Endothelial cell of hepatic sinusoid (primary cell): ENCODE results near the gene KDM2A.

ENCODE experiments used
- in situ Hi-C: cut with HindIII; loops from 2 replicates; pipeline ENCODE4 v1.10.0; 2017; ENCODE audit warnings: low sequenced_read_pairs

The KDM2A gene

DNA sequence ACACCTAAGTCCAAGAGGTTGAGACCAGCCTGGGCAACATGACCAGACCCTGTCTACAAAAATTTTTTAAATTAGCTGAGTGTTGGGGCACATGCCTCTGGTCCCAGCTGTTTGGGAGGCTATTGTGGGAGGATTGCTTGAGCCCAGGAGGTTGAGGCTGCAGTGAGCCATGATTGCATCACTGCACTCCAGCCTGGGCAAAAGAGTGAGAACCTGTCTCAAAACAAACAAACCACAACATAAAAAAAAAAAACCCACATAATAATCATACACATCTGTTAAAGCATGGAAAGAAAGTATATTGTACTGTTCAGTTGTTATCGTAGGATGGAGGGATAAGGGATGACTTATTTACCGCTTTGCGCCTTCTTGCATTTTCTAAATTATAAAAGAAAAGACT is 111.3 kb downstream of the KDM2A start:
- in situ Hi-C loops: loop anchor here (5.0 kb wide), 2 partner anchors 53 to 87 kb away; no protein-coding TSS in a partner anchor

DNA sequence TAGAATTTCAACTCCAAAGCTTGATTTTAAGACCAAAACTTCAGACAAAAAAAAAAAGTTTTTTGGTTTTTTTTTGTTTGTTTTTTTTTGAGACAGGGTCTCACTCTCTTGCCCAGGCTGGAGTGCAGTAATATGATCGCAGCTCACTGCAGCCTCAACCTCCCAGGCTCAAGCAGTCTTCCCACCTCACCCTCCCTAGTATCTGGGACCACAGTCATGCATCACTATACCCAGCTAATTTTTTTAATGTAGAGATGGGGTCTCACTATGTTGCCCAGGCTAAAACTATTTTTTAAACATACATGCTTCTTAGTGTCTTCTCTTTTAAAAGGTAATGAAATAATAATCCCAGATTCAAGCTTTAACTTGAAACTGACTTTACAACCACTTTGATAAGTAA is 111.8 kb downstream of the KDM2A start:
- in situ Hi-C loops: loop anchor here (5.0 kb wide), 2 partner anchors 54 to 86 kb away; no protein-coding TSS in a partner anchor

DNA sequence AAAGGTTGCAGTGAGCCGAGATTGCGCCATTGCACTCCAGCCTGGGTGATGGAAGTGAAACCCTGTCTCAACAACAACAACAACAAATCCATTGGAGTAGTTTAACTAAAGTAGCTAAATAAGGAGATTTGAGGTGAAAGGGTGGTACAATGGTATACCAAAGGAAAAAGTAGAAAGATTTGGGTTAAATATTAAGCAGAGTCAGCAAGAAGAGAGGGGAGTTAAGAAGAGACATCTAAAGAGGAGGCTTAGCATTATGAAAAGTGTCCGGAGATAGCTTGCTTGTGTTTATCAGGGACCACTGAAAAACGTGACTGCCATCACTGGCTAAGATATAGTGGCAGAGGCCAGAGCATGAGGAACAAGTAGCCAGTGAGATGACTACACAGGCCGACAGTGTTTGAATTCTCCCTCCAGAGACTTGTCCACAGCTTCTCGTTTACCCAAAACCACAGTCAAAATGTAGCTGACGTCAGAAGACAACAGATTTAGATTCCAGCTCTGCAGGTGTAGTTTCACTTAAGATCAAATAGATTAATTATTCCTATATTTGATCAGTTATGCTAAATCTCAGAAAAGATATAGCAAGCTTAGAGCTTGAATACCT is 114.6 kb downstream of the KDM2A start:
- in situ Hi-C loops: loop anchor here (5.0 kb wide), 2 partner anchors 56 to 84 kb away; no protein-coding TSS in a partner anchor

DNA sequence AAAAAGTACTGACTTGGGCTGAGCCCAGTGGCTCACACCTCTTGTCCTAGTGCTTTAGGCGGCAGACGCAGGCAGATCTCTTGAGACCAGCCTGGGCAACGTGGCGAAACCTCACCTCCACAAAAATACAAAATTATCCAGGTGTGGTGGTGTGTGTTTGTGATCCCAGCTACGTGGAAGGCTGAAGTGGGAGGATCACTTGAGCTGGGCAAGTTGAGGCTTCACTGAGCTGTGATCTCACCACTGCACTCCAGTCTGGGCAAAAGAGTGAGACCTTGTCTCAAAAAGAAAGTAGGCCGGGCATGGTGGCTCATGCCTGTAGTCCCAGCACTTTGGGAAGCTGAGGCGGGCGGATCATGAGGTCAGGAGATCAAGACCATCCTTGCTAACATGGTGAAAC is 115.5 kb downstream of the KDM2A start:
- in situ Hi-C loops: loop anchor here (5.0 kb wide), 2 partner anchors 57 to 83 kb away; no protein-coding TSS in a partner anchor

DNA sequence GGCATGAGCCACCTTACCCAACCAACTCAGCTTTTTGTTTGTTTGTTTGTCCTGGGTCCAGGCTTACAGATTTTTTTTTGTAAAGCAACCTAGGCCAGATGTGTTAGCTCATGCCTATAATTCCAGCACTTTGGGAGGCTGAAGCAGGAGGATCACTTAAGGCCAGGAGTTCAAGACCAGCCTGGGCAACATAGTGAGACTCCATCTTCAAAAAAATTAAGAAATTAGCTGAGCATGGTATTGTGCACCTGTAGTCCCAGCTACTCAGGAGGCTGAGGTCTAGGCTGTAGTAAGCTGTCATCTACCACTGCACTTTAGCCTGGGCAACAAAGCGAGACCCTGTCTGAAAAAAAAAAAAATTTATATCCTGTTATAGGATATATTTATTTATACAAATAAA is 118.5 kb downstream of the KDM2A start:
- in situ Hi-C loops: no loop called here

DNA sequence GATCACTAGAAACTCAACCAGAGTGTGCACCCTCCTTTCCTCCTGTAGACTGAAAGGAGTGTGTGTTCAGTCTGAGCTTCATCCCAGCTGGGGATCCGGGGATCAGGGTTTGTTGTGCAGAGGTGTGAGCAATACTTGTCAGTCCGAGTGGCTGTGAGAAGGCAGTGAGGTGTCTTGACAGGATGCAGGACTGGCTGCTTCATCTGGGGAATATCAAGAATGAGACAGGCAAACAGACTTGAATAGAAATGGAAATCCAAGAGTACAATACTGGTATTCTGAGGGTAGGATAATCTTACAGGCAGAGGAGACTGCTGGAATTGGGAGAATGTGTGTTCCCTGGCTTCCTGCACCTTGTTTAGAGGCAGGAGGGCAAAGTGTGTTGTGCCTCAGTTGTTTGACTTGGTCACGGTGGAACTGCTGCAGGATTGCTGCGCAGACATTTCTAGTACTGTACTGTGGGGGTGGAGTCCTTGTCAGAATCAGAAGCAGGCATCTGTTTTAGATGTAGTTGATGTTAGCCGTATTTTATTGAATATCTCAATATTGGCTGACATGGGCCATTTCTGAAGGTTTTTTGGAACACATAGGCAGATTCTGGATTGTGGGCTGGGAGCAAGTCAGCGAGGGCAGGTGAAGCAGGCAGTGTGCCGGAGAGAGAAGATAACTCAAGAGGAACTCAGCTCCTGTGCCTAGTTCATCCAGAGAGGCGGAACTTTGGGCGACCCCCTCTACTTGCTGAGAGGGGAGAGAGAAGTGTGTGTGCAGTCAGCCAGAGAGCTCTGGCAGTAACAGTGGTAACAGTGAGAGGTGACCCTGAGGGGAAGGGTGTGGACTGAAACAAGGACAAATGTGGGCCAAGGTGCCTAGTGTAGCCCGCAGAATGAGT is 120.1 kb downstream of the KDM2A start:
- in situ Hi-C loops: no loop called here

DNA sequence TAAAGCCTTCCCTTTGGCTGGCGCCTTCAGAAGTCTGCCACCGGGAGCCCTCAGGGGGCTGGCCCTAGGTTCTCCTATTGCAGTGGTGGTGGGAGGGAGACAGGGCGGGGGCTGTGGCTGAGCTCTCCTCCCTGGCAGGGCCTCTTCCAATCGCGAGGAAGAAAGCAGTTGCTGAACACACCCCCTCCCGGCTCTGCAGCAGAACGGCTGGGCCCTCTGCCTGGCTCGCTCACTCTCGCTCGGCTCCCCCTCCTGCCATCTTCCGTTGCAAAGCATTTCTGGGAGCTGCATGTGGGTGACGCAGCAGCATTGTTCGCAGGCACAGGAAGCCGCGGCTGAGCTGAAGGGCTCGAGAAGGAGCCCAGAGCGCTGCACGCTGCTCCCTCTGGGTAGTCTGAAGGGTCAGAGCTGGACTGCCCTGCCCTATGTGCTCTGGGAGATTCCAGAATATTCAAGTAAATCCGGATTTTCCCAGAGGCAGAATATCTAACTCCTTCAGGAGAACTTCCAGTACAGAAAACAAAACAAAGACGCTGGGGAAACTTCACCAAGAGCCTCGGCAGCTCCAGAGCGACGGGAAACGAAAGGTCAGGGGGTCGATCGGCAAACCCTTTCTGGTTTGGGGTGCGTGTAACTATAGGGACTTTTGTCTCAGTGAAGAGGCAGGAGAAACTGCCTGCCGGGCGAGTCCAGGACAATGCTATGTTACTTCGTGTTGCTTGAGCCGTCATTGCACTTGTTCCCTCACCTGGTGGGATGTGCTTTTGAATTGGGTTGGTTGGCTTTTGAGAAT is 120.9 kb downstream of the KDM2A start:
- in situ Hi-C loops: no loop called here

DNA sequence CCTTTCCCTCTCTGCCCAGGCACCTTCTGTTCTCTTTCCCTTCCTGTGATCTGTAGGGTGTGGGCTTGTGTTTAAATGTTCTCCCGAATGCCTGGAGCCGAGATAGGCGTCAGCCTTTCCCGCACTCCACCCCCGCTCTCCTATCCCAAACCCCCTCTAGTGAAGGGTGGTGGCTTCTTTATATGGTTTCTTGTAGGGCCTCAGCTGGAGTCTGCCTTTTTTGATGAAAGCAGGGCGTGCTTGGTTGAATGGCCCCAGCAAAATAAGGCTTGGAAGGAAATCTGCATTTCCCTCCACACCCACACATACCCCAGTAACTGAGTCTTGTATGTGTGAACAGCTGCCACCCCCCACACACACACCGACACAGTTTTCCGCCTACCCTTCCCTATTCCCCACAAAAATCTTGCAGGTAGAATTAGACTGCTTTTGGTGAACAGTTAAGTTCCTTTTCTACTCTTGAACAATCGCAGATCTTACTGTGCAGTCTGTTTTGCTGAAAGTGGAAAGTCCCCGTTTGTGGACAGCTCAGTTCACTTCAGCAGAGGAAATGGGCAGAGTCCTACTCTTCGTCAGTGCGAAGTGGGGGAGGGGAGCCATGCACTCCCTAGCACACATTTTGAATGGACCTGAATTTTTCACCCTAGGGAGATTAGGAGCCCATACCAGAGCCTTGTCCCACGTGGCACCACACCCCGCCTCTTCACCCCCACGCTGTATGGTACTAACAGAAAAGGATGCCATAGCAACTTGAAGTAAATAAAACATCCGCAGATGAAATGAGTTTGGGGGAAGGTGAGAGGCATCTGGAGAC is 121.7 kb downstream of the KDM2A start:
- in situ Hi-C loops: no loop called here

DNA sequence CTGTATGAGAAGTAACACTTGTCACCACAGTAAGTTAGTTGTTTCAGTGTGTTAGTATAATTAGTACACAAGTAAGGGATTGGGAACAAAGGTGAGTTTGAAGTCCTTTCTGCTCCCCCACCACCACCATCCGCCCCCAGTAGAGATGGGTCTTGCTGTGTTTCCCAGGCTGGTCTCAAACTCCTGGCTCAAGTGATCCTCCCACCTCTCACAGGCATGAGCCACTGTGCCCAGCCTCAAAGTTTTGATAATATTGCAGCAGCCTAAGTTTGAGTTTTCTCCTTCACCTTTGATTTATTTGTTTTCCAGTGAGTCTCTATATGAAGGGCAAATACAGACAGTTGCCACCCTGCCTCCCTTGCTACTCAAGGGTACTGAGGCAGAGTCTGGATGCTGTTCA is 123.5 kb downstream of the KDM2A start:
- in situ Hi-C loops: no loop called here

DNA sequence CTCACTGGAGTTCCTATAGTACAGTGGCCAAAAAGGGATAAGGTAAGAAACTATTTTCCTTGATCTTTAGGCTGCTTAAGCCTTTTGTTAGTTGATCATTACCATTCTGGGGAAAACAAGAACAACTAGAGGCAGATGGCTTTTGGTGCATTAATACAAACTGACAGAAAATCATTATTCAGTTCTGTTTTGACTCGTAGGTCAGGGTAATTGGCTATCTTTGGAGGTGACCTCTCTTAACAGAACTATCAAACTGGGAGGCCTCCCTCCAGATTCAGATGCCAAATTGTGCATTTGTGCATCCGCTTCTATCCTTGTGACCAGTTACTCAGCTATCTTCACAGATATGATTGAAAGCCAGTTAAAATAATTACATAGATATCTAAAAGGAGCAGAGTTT is 124.0 kb downstream of the KDM2A start:
- in situ Hi-C loops: no loop called here

DNA sequence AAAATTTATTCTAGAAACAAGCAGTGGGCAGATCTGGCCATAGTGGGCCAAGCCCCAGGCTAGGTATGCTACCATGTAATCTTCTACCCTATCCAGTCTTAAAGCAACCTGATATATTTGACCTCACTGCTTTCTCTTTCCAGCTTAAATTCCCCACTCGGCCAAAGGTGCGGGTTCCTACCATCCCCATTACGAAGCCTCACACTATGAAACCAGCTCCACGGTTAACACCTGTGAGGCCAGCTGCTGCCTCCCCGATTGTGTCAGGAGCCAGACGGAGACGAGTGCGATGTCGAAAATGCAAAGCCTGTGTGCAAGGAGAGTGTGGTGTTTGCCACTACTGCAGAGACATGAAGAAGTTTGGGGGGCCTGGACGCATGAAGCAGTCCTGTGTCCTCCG is 126.0 kb downstream of the KDM2A start:
- in situ Hi-C loops: no loop called here

DNA sequence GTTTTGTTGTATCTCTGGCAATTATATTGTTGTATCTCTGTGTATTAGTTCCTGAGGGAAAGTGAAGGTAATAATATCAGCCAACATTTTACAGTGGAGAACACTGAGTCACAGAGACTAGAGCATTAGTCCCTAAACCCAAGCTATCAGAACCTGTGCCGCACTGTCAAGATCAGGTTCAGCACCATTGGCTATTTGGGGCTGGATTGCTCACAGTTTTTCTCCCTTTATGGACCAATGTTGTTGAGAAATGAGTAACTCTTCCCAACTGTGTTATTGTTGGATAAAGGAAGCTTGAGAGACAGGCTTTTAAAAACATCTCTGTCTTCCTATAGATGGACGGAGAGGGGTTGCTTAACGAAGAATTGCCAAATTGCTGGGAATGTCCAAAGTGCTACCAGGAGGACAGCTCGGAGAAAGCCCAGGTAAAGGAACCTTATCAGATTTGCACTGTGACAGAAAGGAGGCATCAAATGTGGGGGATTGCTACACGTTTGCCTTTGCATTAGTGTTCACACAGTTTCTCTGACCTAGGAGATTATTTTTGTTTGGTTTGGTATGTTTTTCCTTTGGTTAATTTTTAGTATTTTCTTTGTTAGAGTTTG is 129.0 kb downstream of the KDM2A start:
- in situ Hi-C loops: no loop called here

DNA sequence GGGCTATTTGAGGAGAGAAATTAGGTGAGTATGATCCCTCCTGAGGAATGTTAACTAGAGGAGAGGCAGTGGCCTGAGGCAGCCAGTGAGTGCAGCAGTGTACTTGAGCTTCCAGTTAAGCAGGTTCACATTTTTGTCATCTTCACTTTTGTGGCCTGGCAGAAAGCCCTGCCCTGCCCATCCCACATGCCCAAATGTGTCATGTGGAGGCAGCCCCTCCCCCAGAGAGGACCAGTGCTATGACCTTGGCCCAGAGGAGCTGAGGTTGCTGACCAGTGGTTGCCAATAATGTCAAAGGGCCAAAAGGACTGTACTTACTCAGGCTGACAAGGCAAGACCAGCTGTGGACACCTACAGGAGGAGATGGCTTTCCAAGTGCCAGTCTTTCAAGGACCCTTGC is 129.6 kb downstream of the KDM2A start:
- in situ Hi-C loops: no loop called here

DNA sequence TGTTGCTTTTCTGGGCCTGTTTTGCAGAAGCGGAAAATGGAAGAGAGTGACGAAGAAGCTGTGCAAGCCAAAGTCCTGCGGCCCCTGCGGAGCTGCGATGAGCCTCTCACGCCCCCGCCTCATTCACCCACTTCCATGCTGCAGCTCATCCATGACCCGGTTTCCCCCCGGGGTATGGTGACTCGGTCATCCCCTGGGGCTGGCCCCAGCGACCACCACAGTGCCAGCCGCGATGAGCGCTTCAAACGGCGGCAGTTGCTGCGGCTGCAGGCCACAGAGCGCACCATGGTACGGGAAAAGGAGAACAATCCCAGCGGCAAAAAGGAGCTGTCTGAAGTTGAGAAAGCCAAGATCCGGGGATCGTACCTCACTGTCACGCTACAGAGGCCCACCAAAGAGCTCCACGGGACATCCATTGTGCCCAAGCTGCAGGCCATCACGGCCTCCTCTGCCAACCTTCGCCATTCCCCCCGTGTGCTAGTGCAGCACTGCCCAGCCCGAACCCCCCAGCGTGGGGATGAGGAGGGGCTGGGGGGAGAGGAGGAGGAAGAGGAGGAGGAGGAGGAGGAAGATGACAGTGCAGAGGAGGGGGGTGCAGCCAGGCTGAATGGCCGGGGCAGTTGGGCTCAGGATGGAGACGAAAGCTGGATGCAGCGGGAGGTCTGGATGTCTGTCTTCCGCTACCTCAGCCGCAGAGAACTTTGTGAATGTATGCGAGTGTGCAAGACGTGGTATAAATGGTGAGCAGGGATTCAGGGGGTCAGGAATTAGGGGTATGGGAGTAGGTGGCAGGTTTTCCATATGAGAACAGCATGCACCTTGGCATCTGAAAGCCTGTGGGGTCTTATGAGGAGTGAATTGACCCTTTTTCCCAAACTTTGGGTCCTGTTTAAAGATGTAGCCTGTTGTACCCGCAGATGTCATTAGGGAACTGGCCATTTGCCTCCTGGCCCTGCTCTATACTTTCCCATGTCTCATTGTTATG is 131.3 kb downstream of the KDM2A start:
- in situ Hi-C loops: loop anchor here (10.0 kb wide), 1 partner anchor 134 kb away; no protein-coding TSS in a partner anchor

DNA sequence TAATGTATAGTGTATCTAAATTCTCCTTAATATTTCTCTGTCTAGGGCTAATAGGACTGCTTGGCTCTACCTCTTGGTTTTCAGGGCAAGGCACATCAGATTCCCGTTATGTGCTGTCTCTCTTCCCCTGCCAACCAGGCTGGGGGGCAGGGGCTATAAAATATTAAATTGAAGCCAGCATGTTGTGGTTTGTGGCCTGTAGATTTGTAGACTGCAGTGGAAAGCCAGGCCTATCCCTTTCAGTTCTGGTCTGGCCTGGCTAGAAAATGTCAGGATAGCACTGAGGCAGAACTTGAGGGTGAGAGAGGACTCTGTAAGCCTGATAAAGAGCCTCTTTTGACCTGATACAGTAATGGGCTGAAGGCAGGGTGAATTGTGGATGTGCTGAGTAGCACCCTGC is 132.8 kb downstream of the KDM2A start:
- in situ Hi-C loops: loop anchor here (10.0 kb wide), 1 partner anchor 133 kb away; no protein-coding TSS in a partner anchor

DNA sequence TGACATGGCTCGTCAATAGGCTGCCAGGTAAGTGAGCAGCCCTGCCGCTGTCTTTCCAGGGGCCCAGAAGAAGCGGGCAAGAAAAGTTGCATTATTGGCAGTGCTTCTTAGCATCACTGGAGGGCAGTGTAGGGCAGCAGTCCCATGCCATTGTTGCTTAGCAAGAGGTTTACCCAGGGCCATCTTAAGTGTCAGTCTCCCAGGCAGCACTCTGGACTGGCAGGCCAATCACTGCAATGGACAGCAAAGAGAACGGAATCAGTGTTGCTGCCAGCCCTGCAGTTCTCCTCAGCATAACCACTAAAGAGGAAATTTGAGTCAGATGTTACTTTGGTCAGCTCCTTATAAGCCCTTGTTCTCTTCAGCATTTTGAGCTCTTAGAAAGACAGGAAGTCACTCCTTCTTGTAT is 133.8 kb downstream of the KDM2A start:
- in situ Hi-C loops: loop anchor here (10.0 kb wide), 1 partner anchor 132 kb away; no protein-coding TSS in a partner anchor

DNA sequence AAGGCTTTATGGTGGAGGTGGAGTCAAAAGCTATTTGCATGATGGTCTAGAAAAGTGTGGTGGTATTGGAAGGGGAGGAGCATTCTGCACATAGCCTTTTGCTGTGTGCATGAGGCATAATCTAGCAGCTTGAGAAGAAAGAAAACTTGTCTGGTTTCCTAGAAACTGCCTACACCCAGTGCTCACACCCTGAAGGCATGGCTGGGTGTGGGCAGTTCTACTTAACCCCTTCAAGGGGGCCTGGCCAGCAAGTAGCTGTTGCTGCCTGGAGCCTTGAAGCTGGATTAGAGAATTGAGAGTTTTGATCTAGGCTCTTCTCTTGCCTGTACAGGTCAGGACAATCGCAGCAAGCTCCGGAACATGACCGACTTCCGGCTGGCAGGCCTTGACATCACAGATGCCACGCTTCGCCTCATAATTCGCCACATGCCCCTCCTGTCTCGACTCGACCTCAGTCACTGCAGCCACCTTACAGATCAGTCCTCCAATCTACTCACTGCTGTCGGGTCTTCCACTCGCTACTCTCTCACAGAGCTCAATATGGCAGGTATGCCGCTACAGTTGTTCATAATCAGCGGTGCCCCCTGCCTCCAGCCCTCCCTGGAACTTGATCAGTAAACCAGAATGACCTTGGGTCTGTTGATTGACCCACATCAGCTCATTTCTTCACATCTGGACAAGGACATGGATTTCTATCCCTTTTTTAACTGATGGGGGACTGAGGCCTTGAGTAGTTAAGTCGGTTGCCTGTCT is 135.0 kb downstream of the KDM2A start:
- in situ Hi-C loops: loop anchor here (10.0 kb wide), 1 partner anchor 131 kb away; no protein-coding TSS in a partner anchor

DNA sequence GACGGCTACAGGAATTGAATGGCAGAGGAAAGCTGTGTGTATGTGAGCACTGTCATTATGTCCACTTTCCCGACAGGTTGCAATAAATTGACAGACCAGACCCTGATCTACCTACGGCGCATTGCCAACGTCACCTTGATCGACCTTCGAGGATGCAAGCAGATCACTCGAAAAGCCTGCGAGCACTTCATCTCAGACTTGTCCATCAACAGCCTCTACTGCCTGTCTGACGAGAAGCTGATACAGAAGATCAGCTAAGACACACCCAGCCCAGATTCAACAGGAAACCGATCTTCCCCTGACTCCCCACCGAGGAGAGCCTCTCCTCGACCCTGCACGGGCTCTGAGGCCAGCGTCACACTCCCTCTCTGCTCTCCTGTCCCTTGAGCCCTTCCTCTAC is 135.7 kb downstream of the KDM2A start:
- in situ Hi-C loops: loop anchor here (10.0 kb wide), 1 partner anchor 130 kb away; no protein-coding TSS in a partner anchor
